ENCODE data around the gene DHRS4L2. TPM values are rescaled to one million over a fixed set of nuclear protein-coding genes. Genes with fewer than 3 reads are reported as not detected.

The DHRS4L2 gene
- total and polyA plus RNA-seq, 10 of the 15 experiments (the other 5 are each of a cell fraction or from before 2014, with no cell fraction given): 2.8 to 49.3 (median 21.8) TPM

DNA sequence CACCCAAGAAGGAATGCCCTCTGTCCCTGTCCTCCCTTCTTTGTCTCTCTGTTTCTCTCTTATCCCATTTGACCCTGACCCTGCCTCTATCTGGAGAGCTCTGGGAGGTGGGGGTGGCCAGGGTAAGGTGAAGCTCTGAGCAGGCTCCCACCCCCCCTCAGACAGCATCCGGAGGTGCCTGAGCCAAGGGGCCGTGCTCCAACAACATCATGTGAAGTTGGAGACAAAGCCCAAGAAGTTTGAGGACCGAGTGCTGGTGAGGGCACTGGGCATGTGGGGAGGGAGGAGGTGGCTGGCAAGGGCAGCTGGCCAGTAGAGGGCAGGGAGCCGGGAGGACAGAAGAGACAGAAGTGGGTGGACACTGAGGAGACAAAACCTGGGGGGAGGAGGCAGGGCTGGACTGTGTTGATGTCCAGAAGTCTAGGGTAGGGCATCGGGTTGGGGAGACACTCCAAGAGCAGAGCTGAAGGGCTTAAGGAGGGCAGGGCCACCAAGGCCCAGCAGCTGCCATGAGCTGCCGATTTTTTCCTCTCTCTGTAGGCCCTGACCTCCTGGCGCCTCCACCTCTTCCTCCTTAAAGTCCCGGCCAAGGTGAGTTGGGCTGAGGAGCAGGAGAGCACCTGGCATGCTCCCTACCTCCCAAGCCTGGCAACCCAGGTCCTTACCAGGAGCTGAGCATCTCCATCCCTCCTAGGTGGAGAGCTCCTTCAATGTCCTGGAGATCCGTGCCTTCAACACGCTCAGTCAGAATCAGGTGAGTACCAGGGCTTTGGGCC lies 65.0 kb downstream of the DHRS4L2 start:
- Histone ChIP-seq H2AFZ (ENCODE audit: control insufficient read depth, low read depth, low read length) (no peak overlapping the region), H3K27ac (ENCODE audit: control insufficient read depth, insufficient read depth) (no peak overlapping the region), H4K20me1 (ENCODE audit: control insufficient read depth, insufficient read depth) (no peaks in the 10 kb centered on the region), H3K79me2 (ENCODE audit: control insufficient read depth, insufficient read depth, low read length) (no peaks in the 10 kb centered on the region), H3K4me1 (ENCODE audit: control insufficient read depth, insufficient read depth, low read length) (peaks cover 21% of the 10 kb centered on the region), H3K9ac (ENCODE audit: control insufficient read depth, insufficient read depth, low read length) (no peak overlapping the region), H3K9me3 (replicated peaks; ENCODE audit: control insufficient read depth, insufficient read depth, low read length) (no peaks in the 10 kb centered on the region), H3K36me3 (ENCODE audit: control insufficient read depth in 2 of 2, insufficient read depth in 2 of 2, low read length in 1 of 2) (no peaks in the 10 kb centered on the region), H3K4me3 (no peak overlapping the region), H3K4me2 (ENCODE audit: control insufficient read depth, insufficient read depth) (no peak overlapping the region), H3K27me3 (replicated peaks in 1 of 2; ENCODE audit: control insufficient read depth in 2 of 2, insufficient read depth in 2 of 2, low read length in 1 of 2) (peaks cover 0 to 3% of the 10 kb centered on the region in 2 experiments; a peak in 1 of 4 replicates)
- SMC1A ChIA-PET (ENCODE audit: uncharacterized antibody, unreplicated experiment): interaction anchor here (0.6 to 1.3 kb wide), 4 partner anchors 18 to 51 kb away, joined by 3 to 4 read pairs (median 3); no protein-coding TSS in a partner anchor
- TF ChIP-seq FOXK2 (IDR thresholded peaks at IDR 0.05) (0 out of 2 replicates have a peak, but pooled peaks have one; percentile 0), NFIC (IDR thresholded peaks at IDR 0.05; ENCODE audit: low read depth, low read length) (no peak)
- no peak for DNase-seq (ENCODE audit: low read depth, low spot score)
- FAIRE-seq: no peak
- 41% methylated on average over 10 of the region's 10 CpGs for WGBS (ENCODE audit: insufficient coverage, insufficient replicate concordance, low lambda C conversion rate, missing lambda C conversion rate)
- in situ Hi-C loops (cut with MboI) (no loop called here), intact Hi-C loops (cut with micrococcal nuclease; ENCODE audit: unreplicated experiment) (loop anchor here (2.0 kb wide), 1 partner anchor 39 kb away; no protein-coding TSS in a partner anchor)
- ATAC-seq: no peak
- RAD21 ChIA-PET (ENCODE audit: unreplicated experiment): interaction anchor here (1.0 kb wide), 2 partner anchors 39 to 55 kb away, joined by 4 to 8 read pairs; no protein-coding TSS in a partner anchor
- POLR2A ChIA-PET: interaction anchor here (1.0 kb wide), 1 partner anchor 39 kb away, joined by 4 read pairs; no protein-coding TSS in a partner anchor
- CTCF ChIA-PET: interaction anchor here (0.8 to 6.3 kb wide), 3 partner anchors 38 to 61 kb away, joined by 3 to 197 read pairs (median 5); partner anchors contain the start of genes DCAF11, NRL and PCK2
- BruUV-seq (replicated peaks): no TSS peak

DNA sequence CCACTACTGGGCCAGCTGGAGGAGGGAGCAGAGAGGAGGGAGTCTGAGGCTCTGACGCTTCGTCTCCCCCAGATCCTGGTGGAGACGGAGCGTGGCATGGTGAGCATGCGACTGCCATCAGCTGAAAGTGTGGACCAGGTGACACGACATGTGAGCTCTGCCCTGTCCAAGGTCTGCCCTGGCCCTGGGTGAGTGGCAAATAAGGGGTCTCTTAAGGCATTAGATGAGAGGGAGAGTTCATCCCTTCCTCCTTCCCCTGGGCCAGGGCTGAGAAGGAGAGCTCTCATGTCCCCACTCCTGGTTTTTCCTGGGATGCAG lies 65.6 kb downstream of the DHRS4L2 start:
- BruUV-seq (replicated peaks): no TSS peak
- intact Hi-C loops (cut with micrococcal nuclease; ENCODE audit: unreplicated experiment): no loop called here
- ChIA-PET RAD21 (ENCODE audit: unreplicated experiment) (interaction anchor here (1.0 kb wide), 2 partner anchors 39 to 55 kb away, joined by 4 to 8 read pairs; no protein-coding TSS in a partner anchor), CTCF (interaction anchor here (0.8 to 6.3 kb wide), 3 partner anchors 38 to 60 kb away, joined by 3 to 197 read pairs (median 5); partner anchors contain the start of genes DCAF11, NRL and PCK2), SMC1A (ENCODE audit: uncharacterized antibody, unreplicated experiment) (interaction anchor here (1.1 to 1.3 kb wide), 2 partner anchors 18 to 36 kb away, joined by 3 read pairs; no protein-coding TSS in a partner anchor), POLR2A (interaction anchor here (1.0 kb wide), 1 partner anchor 39 kb away, joined by 4 read pairs; no protein-coding TSS in a partner anchor)
- peaks cover 15% of the 10 kb centered on the region for H3K4me1 ChIP-seq (ENCODE audit: control insufficient read depth, insufficient read depth, low read length)
- no peaks in the 10 kb centered on the region for H3K79me2 ChIP-seq (ENCODE audit: control insufficient read depth, insufficient read depth, low read length)
- no peak for TF ChIP-seq RB1 (IDR thresholded peaks at IDR 0.05; ENCODE audit: borderline replicate concordance)
- no peak for TF ChIP-seq NR2C1 (IDR thresholded peaks at IDR 0.05)
- TF ChIP-seq, protein P1, sequence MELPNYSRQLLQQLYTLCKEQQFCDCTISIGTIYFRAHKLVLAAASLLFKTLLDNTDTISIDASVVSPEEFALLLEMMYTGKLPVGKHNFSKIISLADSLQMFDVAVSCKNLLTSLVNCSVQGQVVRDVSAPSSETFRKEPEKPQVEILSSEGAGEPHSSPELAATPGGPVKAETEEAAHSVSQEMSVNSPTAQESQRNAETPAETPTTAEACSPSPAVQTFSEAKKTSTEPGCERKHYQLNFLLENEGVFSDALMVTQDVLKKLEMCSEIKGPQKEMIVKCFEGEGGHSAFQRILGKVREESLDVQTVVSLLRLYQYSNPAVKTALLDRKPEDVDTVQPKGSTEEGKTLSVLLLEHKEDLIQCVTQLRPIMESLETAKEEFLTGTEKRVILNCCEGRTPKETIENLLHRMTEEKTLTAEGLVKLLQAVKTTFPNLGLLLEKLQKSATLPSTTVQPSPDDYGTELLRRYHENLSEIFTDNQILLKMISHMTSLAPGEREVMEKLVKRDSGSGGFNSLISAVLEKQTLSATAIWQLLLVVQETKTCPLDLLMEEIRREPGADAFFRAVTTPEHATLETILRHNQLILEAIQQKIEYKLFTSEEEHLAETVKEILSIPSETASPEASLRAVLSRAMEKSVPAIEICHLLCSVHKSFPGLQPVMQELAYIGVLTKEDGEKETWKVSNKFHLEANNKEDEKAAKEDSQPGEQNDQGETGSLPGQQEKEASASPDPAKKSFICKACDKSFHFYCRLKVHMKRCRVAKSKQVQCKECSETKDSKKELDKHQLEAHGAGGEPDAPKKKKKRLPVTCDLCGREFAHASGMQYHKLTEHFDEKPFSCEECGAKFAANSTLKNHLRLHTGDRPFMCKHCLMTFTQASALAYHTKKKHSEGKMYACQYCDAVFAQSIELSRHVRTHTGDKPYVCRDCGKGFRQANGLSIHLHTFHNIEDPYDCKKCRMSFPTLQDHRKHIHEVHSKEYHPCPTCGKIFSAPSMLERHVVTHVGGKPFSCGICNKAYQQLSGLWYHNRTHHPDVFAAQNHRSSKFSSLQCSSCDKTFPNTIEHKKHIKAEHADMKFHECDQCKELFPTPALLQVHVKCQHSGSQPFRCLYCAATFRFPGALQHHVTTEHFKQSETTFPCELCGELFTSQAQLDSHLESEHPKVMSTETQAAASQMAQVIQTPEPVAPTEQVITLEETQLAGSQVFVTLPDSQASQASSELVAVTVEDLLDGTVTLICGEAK (IDR thresholded peaks at IDR 0.05; ENCODE audit: borderline replicate concordance): no peak
- H4K20me1 ChIP-seq (ENCODE audit: control insufficient read depth, insufficient read depth): no peaks in the 10 kb centered on the region
- H3K27ac ChIP-seq (ENCODE audit: control insufficient read depth, insufficient read depth): no peak overlapping the region
- DNase-seq (ENCODE audit: low read depth, low spot score) (no peak), FAIRE-seq (no peak), ATAC-seq (no peak)
- WGBS (ENCODE audit: insufficient coverage, insufficient replicate concordance, low lambda C conversion rate, missing lambda C conversion rate): 70% methylated on average over 6 of the region's 6 CpGs
- no peaks in the 10 kb centered on the region for H3K36me3 ChIP-seq (ENCODE audit: control insufficient read depth in 2 of 2, insufficient read depth in 2 of 2, low read length in 1 of 2)
- no peaks in the 10 kb centered on the region for H3K9me3 ChIP-seq (replicated peaks; ENCODE audit: control insufficient read depth, insufficient read depth, low read length)
- no peak overlapping the region for H3K9ac ChIP-seq (ENCODE audit: control insufficient read depth, insufficient read depth, low read length)
- in situ Hi-C loops (cut with MboI): no loop called here
- H2AFZ ChIP-seq (ENCODE audit: control insufficient read depth, low read depth, low read length): no peak overlapping the region
- no peak overlapping the region for H3K4me3 ChIP-seq
- peaks cover 0 to 3% of the 10 kb centered on the region in 2 experiments; a peak in 1 of 4 replicates for H3K27me3 ChIP-seq (replicated peaks in 1 of 2; ENCODE audit: control insufficient read depth in 2 of 2, insufficient read depth in 2 of 2, low read length in 1 of 2)
- no peak overlapping the region for H3K4me2 ChIP-seq (ENCODE audit: control insufficient read depth, insufficient read depth)
